Measurements from ENCODE around the gene IL1RAPL1. TPM values are rescaled to one million over a fixed set of nuclear protein-coding genes. Genes with fewer than 3 reads are reported as not detected.

IL1RAPL1 gene
- total RNA-seq, 3 donors from 2014 or later = 0.34 to 0.79 TPM; not detected in 1

- no peak for DNase-seq
- Histone ChIP-seq H3K4me3 (no peak overlapping the region), H3K4me1 (ENCODE audit: low read depth) (no peaks in the 10 kb centered on the region), H3K36me3 (ENCODE audit: low read depth) (no peaks in the 10 kb centered on the region), H3K9me3 (no peaks in the 10 kb centered on the region)
- no peak for ATAC-seq
- intact Hi-C loops (cut with DNase I, micrococcal nuclease) = no loop called here
- no peak for TF ChIP-seq CTCF (IDR thresholded peaks at IDR 0.05)
These were observed 314.4 kb downstream of the IL1RAPL1 start for GRCh38 chrX:28901637-28902036.

- ATAC-seq = no peak
- TF ChIP-seq CTCF (IDR thresholded peaks at IDR 0.05) = no peak
- DNase-seq = no peak
These were observed 323.2 kb downstream of the IL1RAPL1 start for GRCh38 chrX:28910487-28910886.

GRCh38 chrX:28920153-28920943 lies 333.1 kb downstream of the IL1RAPL1 start:
- no peaks in the 10 kb centered on the region for H3K4me1 ChIP-seq (ENCODE audit: low read depth)
- ATAC-seq = no peak
- DNase-seq = no peak
- no peaks in the 10 kb centered on the region for H3K9me3 ChIP-seq
- H3K4me3 ChIP-seq = no peak overlapping the region
- no peaks in the 10 kb centered on the region for H3K36me3 ChIP-seq (ENCODE audit: low read depth)
- intact Hi-C loops (cut with DNase I, micrococcal nuclease) = no loop called here
- TF ChIP-seq CTCF (IDR thresholded peaks at IDR 0.05) = no peak

More at GRCh38 chrX:28910487-28910886, 323.2 kb downstream of the IL1RAPL1 start:
- Histone ChIP-seq H3K36me3 (ENCODE audit: low read depth) (no peaks in the 10 kb centered on the region), H3K4me3 (no peak overlapping the region), H3K4me1 (ENCODE audit: low read depth) (no peaks in the 10 kb centered on the region), H3K9me3 (no peaks in the 10 kb centered on the region)
- intact Hi-C loops (cut with DNase I, micrococcal nuclease) = no loop called here

- ATAC-seq = no peak
- Histone ChIP-seq H3K4me3 (no peak overlapping the region), H3K36me3 (ENCODE audit: low read depth) (no peaks in the 10 kb centered on the region), H3K4me1 (ENCODE audit: low read depth) (no peaks in the 10 kb centered on the region), H3K9me3 (no peaks in the 10 kb centered on the region)
- no peak for DNase-seq
- intact Hi-C loops (cut with DNase I, micrococcal nuclease) = no loop called here
- no peak for TF ChIP-seq CTCF (IDR thresholded peaks at IDR 0.05)
These were observed 334.9 kb downstream of the IL1RAPL1 start for GRCh38 chrX:28922106-28922505.

GRCh38 chrX:28946846-28947245 lies 359.6 kb downstream of the IL1RAPL1 start:
- Histone ChIP-seq H3K9me3 (no peaks in the 10 kb centered on the region), H3K4me1 (ENCODE audit: low read depth) (no peaks in the 10 kb centered on the region), H3K4me3 (no peak overlapping the region), H3K36me3 (ENCODE audit: low read depth) (no peaks in the 10 kb centered on the region)
- intact Hi-C loops (cut with DNase I, micrococcal nuclease) = no loop called here
- TF ChIP-seq CTCF (IDR thresholded peaks at IDR 0.05) = no peak
- DNase-seq (no peak), ATAC-seq (no peak)

Data from mucosa of descending colon (tissue), 3 donors.